ENCODE data around the gene GPR15LG.

DNA sequence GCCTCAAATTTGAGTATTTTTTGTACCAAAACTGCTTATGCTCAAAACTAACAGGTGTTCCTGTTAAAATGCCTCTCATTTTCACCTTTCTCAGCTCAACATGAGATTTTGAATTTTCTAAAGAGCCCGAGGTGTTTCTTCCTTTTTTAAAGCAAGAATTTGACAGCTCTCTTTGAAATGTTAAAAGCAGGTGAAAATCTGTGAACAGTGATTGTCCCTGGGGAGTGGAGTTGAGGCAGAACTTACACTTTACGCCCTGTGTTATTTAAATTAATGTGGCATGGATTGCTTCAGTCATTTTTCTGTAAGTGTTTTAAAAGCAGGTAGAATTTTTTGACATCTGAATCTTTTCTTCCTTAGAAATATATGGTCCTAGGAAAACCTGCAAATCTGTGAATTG lies 9.2 kb upstream of the GPR15LG start:
- TF ChIP-seq, protein P1, sequence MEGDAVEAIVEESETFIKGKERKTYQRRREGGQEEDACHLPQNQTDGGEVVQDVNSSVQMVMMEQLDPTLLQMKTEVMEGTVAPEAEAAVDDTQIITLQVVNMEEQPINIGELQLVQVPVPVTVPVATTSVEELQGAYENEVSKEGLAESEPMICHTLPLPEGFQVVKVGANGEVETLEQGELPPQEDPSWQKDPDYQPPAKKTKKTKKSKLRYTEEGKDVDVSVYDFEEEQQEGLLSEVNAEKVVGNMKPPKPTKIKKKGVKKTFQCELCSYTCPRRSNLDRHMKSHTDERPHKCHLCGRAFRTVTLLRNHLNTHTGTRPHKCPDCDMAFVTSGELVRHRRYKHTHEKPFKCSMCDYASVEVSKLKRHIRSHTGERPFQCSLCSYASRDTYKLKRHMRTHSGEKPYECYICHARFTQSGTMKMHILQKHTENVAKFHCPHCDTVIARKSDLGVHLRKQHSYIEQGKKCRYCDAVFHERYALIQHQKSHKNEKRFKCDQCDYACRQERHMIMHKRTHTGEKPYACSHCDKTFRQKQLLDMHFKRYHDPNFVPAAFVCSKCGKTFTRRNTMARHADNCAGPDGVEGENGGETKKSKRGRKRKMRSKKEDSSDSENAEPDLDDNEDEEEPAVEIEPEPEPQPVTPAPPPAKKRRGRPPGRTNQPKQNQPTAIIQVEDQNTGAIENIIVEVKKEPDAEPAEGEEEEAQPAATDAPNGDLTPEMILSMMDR (IDR thresholded peaks at IDR 0.05; ENCODE audit: extremely low read depth in 1 of 2, insufficient read depth in 1 of 2, low read depth in 1 of 2, low read length in 2 of 2) = no peak
- TF ChIP-seq POLR2AphosphoS5 (IDR thresholded peaks at IDR 0.05; ENCODE audit: insufficient read depth, low read depth, low read length) (no peak), JUN (IDR thresholded peaks at IDR 0.05; ENCODE audit: borderline replicate concordance, insufficient read depth, insufficient read length, low read depth) (no peak)

Measured in endothelial cell of umbilical vein (primary cell).